A549 (cell line): Measurements from ENCODE around the gene FAM107B. TPM values are rescaled to one million over a fixed set of nuclear protein-coding genes. Genes with fewer than 3 reads are reported as not detected.

Source experiments
- ATAC-seq, 2 experiments: fragments of 200-7000 bp in 1 of 2; fragments of >200 bp in 1 of 2; cut with Nextera tagmentation in 1 of 2; cut with Tn5 transposase in 1 of 2; 3 replicates each; pipeline versions ENCODE4 v1.8.0 to v1.9.1; 2018 to 2020; ENCODE audit warnings: mild to moderate bottlenecking in 1 of 2, moderate library complexity in 1 of 2
- CTCF ChIA-PET: fragments of 300-600 bp; sonication (Branson Sonifier 250); formaldehyde crosslinking; extraction: SDS; loops from one replicate; lab custom pipeline; 2021; ENCODE audit warnings: antibody characterized with exemption, inconsistent platforms; lab: Yijun Ruan, JAX
- POLR2A ChIA-PET: fragments of 350-600 bp; formaldehyde crosslinking; extraction: SDS; loops from one replicate; lab custom pipeline; 2021; ENCODE audit warnings: antibody characterized with exemption, inconsistent platforms; lab: Yijun Ruan, JAX
- DNase-seq, 2 experiments: peaks; one replicate each; pipeline versions ENCODE4 v3.0.0 to v3.0.0-alpha.2; 2011 to 2016; ENCODE audit warnings: low read depth in 1 of 2, low spot score in 1 of 2
- FAIRE-seq: peaks from 2 replicates; lab custom pipeline; 2011; peaks lifted over from hg19 to GRCh38; lab: Jason Lieb, UNC
- H3K27ac ChIP-seq, 2 experiments: fragments of >200 bp; sonication (Bioruptor Twin); formaldehyde crosslinking; 3 replicates each; pipeline ENCODE4 v1.5.1; 2016 to 2017
- H3K4me1 ChIP-seq: fragments of >200 bp; sonication (Bioruptor Twin); formaldehyde crosslinking; 3 replicates; pipeline ENCODE4 v1.6.1; 2016
- H3K4me2 ChIP-seq: fragments of >200 bp; sonication (Bioruptor Twin); formaldehyde crosslinking; 3 replicates; pipeline ENCODE4 v1.6.1; 2016
- H3K4me3 ChIP-seq: fragments of >200 bp; sonication (Bioruptor Twin); formaldehyde crosslinking; 3 replicates; pipeline ENCODE4 v1.5.1; 2016
- H3K9me3 ChIP-seq: fragments of >200 bp; sonication (Bioruptor Twin); formaldehyde crosslinking; 3 replicates; pipeline ENCODE4 v1.6.1; 2016
- BCL3 ChIP-seq: fragments of >200 bp; sonication (Bioruptor Twin); formaldehyde crosslinking; IDR thresholded peaks from 3 replicates; pipeline ENCODE4 v1.6.1; 2016
- BHLHE40 ChIP-seq: IDR thresholded peaks from 2 replicates; pipeline ENCODE4 v1.6.1; 2012; ENCODE audit warnings: low read depth, low read length, inconsistent platforms
- CBX2 ChIP-seq: fragments of 200-600 bp; sonication (generic); IDR thresholded peaks from 2 replicates; pipeline ENCODE4 v1.6.1; 2016; ENCODE audit warnings: low read depth, mild to moderate bottlenecking, borderline replicate concordance
- CEBPB ChIP-seq, 2 experiments: fragments of >200 bp in 1 of 2; sonication (Bioruptor Twin) in 1 of 2; formaldehyde crosslinking in 1 of 2; IDR thresholded peaks; 2 replicates each; pipeline ENCODE4 v1.6.1; 2012 to 2016
- CHD4 ChIP-seq: fragments of 200-600 bp; sonication (generic); IDR thresholded peaks from 2 replicates; pipeline ENCODE4 v1.6.1; 2016; ENCODE audit warnings: antibody characterized with exemption, mild to moderate bottlenecking, borderline replicate concordance
- CTCF ChIP-seq: fragments of >200 bp; sonication (Bioruptor Twin); formaldehyde crosslinking; IDR thresholded peaks from 3 replicates; pipeline ENCODE4 v1.5.1; 2016
- EHF ChIP-seq: fragments of 250-450 bp; sonication (Bioruptor Pico); IDR thresholded peaks from 2 replicates; pipeline ENCODE4 v1.5.0; 2020; ENCODE audit warnings: mild to moderate bottlenecking
- EHMT2 ChIP-seq: fragments of 200-600 bp; sonication (generic); IDR thresholded peaks from 2 replicates; pipeline ENCODE4 v1.6.1; 2016; ENCODE audit warnings: antibody characterized with exemption, low read depth, mild to moderate bottlenecking, moderate library complexity
- GATA3 ChIP-seq: IDR thresholded peaks from 2 replicates; pipeline ENCODE4 v1.6.1; 2012; ENCODE audit warnings: borderline replicate concordance
- HDAC2 ChIP-seq: fragments of 200-600 bp; sonication (generic); IDR thresholded peaks from 2 replicates; pipeline ENCODE4 v1.6.1; 2016
- HMGXB4 ChIP-seq: fragments of 250-450 bp; sonication (Bioruptor Pico); IDR thresholded peaks from 2 replicates; pipeline ENCODE4 v1.5.0; 2021; ENCODE audit warnings: mild to moderate bottlenecking, moderate library complexity, borderline replicate concordance
- HOXA7 ChIP-seq: fragments of 250-450 bp; sonication (Bioruptor Pico); IDR thresholded peaks from 2 replicates; pipeline ENCODE4 v1.5.0; 2020; ENCODE audit warnings: mild to moderate bottlenecking, moderate library complexity
- HOXB13 ChIP-seq: fragments of 250-450 bp; sonication (Bioruptor Pico); IDR thresholded peaks from 2 replicates; pipeline ENCODE4 v1.5.0; 2020; ENCODE audit warnings: low read depth, mild to moderate bottlenecking, moderate library complexity
- HOXB5 ChIP-seq: fragments of 250-450 bp; sonication (Bioruptor Pico); IDR thresholded peaks from 2 replicates; pipeline ENCODE4 v1.5.0; 2020; ENCODE audit warnings: mild to moderate bottlenecking, moderate library complexity
- JUN ChIP-seq, 2 experiments: fragments of >200 bp; sonication (Bioruptor Twin); formaldehyde crosslinking; IDR thresholded peaks; 2 replicates in 1 of 2; 3 replicates in 1 of 2; pipeline ENCODE4 v1.6.1; 2016 to 2017
- KDM1A ChIP-seq: fragments of 200-600 bp; sonication (generic); IDR thresholded peaks from 2 replicates; pipeline ENCODE4 v1.6.1; 2016; ENCODE audit warnings: low read depth, mild to moderate bottlenecking
- KDM5A ChIP-seq: fragments of 200-600 bp; sonication (generic); IDR thresholded peaks from 2 replicates; pipeline ENCODE4 v1.6.1; 2016; ENCODE audit warnings: antibody characterized with exemption, mild to moderate bottlenecking
- MAFK ChIP-seq: fragments of 450-650 bp; IDR thresholded peaks from 2 replicates; pipeline ENCODE4 v1.6.1; 2014; ENCODE audit not compliant: partially characterized antibody
- MAX ChIP-seq: IDR thresholded peaks from 2 replicates; pipeline ENCODE4 v1.6.1; 2012
- MAZ ChIP-seq: fragments of 150-350 bp; IDR thresholded peaks from 2 replicates; pipeline ENCODE4 v1.6.1; 2014; ENCODE audit warnings: antibody characterized with exemption, low read depth, low read length, borderline replicate concordance
- MYC ChIP-seq: IDR thresholded peaks from 2 replicates; pipeline ENCODE4 v1.6.1; 2012; ENCODE audit warnings: mild to moderate bottlenecking, inconsistent platforms, low read length, improper control_type of control experiment, borderline replicate concordance
- NFE2L2 ChIP-seq: fragments of 150-350 bp; conservative IDR thresholded peaks from 2 replicates; pipeline ENCODE4 v1.6.1; 2014; ENCODE audit warnings: low read length
- NR3C1 ChIP-seq: fragments of >200 bp; sonication (Bioruptor Twin); formaldehyde crosslinking; IDR thresholded peaks from 3 replicates; pipeline ENCODE4 v1.6.1; 2017
- PHF8 ChIP-seq: fragments of 200-600 bp; sonication (generic); IDR thresholded peaks from 2 replicates; pipeline ENCODE4 v1.6.1; 2016; ENCODE audit warnings: low read depth, mild to moderate bottlenecking, antibody characterized with exemption, moderate library complexity, borderline replicate concordance
- POLR2AphosphoS2 ChIP-seq: conservative IDR thresholded peaks from 2 replicates; pipeline ENCODE4 v1.6.1; 2012; ENCODE audit warnings: low read length, improper control_type of control experiment, inconsistent platforms
- RAD21 ChIP-seq, 2 experiments: fragments of >200 bp in 1 of 2; sonication (Bioruptor Twin) in 1 of 2; formaldehyde crosslinking in 1 of 2; IDR thresholded peaks in 1 of 2; conservative IDR thresholded peaks in 1 of 2; 2 replicates in 1 of 2; 3 replicates in 1 of 2; pipeline ENCODE4 v1.6.1; 2012 to 2018; ENCODE audit warnings: inconsistent platforms in 1 of 2
- RCOR1 ChIP-seq: fragments of 150-350 bp; IDR thresholded peaks from 2 replicates; pipeline ENCODE4 v1.6.1; 2014; ENCODE audit warnings: antibody characterized with exemption, low read length, low read depth
- RNF2 ChIP-seq: fragments of 200-600 bp; sonication (generic); IDR thresholded peaks from 2 replicates; pipeline ENCODE4 v1.6.1; 2016; ENCODE audit warnings: low read depth, mild to moderate bottlenecking, antibody characterized with exemption, moderate library complexity, borderline replicate concordance
- SMC3 ChIP-seq: fragments of >200 bp; sonication (Bioruptor Twin); formaldehyde crosslinking; IDR thresholded peaks from 3 replicates; pipeline ENCODE4 v1.6.1; 2018; ENCODE audit warnings: inconsistent platforms
- SREBF2 ChIP-seq: fragments of 450-650 bp; IDR thresholded peaks from 2 replicates; pipeline ENCODE4 v1.6.1; 2014; ENCODE audit warnings: mild to moderate bottlenecking, moderate library complexity
- TFCP2L1 ChIP-seq: fragments of 250-450 bp; sonication (Bioruptor Pico); IDR thresholded peaks from 2 replicates; pipeline ENCODE4 v1.5.0; 2021; ENCODE audit warnings: mild to moderate bottlenecking
- TP53 ChIP-seq: fragments of 250-450 bp; sonication (Bioruptor Pico); IDR thresholded peaks from 2 replicates; pipeline ENCODE4 v1.5.0; 2021; ENCODE audit warnings: mild to moderate bottlenecking, moderate library complexity
- ZC3H11A ChIP-seq: fragments of 450-650 bp; IDR thresholded peaks from 2 replicates; pipeline ENCODE4 v1.6.1; 2014; ENCODE audit warnings: antibody characterized with exemption, mild to moderate bottlenecking
- ZFP36 ChIP-seq: fragments of 450-650 bp; IDR thresholded peaks from 2 replicates; pipeline ENCODE4 v1.6.1; 2014; ENCODE audit warnings: borderline replicate concordance; ENCODE audit not compliant: partially characterized antibody
- WGBS: methylation state at CpG from one replicate; pipeline ENCODE4 v1.1.6; 2017; ENCODE audit errors: missing lambda C conversion rate; 5-methylcytosine and 5-hydroxymethylcytosine counted together
- polyA plus RNA-seq, 4 experiments: library from polyadenylated mRNA; depleted of rRNA in 3 of 4; stranded (reverse); fragments of >200 nt; fragmentation: RNase III in 1 of 4; extraction: RNeasy Plus Mini Kit Qiagen cat#74134 plus additional on column Dnase treatment in 1 of 4; gene quantifications; 2 replicates in 3 of 4; 3 replicates in 1 of 4; pipeline ENCODE4 v1.2.3, GENCODE V29; 2011 to 2017

Gene FAM107B
- polyA plus RNA-seq, 2 of the 4 experiments (the other 2 are of a cell fraction) = 99.9 to 173 TPM

GRCh38 chr10:14781763-14782162, 7.1 kb upstream of the FAM107B start:
- POLR2A ChIA-PET = interaction anchor here (0.7 kb wide), 1 partner anchor 168 kb away, joined by 13 read pairs; no protein-coding TSS in a partner anchor
- no peak for TF ChIP-seq NFE2L2
- no peak for TF ChIP-seq HDAC2
- no peak for TF ChIP-seq MYC
- TF ChIP-seq EHF (CRISPR knock-in tag) = no peak
- no peak for TF ChIP-seq HOXA7 (CRISPR knock-in tag)
- no peak for TF ChIP-seq TP53 (CRISPR knock-in tag)
- TF ChIP-seq SMC3 = no peak
- TF ChIP-seq TFCP2L1 (CRISPR knock-in tag) = no peak
- TF ChIP-seq GATA3 = no peak
- no peak for TF ChIP-seq PHF8
- 96% methylated on average over 7 of the region's 7 CpGs for WGBS

GRCh38 chr10:14779001-14779651, 4.4 kb upstream of the FAM107B start:
- Histone ChIP-seq H3K4me2 (peak overlapping the region; percentile 50), H3K9me3 (peaks cover 5% of the 10 kb centered on the region; the same call in 2 of the 3 replicates), H3K27ac (peak overlapping the region; percentile 63 to 79), H3K4me1 (peaks cover 51% of the 10 kb centered on the region), H3K4me3 (no peak overlapping the region)
- 32% methylated on average over 6 of the region's 6 CpGs for WGBS
- peak; percentile 54 for FAIRE-seq
- DNase-seq = peak; percentile 18 to 45
- no peak; a peak in 1 of 6 replicates for ATAC-seq
- CTCF ChIA-PET = interaction anchor here (0.9 kb wide), 1 partner anchor 44 kb away, joined by 4 read pairs; no protein-coding TSS in a partner anchor
- POLR2A ChIA-PET = no interaction called here
- TF ChIP-seq KDM1A = no peak
- TF ChIP-seq CEBPB (IDR thresholded peaks at IDR 0.05) = no peak
- peak; percentile 99 for TF ChIP-seq HOXB5 (CRISPR knock-in tag)
- no peak for TF ChIP-seq POLR2AphosphoS2
- peak; percentile 91; the same call in 1 of the 2 replicates for TF ChIP-seq TFCP2L1 (CRISPR knock-in tag)
- TF ChIP-seq ZFP36 = no peak
- no peak for TF ChIP-seq BHLHE40
- TF ChIP-seq BCL3 = no peak
- TF ChIP-seq SMC3 = no peak
- TF ChIP-seq ZC3H11A = no peak
- TF ChIP-seq KDM5A = no peak
- no peak for TF ChIP-seq NR3C1
- no peak for TF ChIP-seq EHMT2
- TF ChIP-seq RAD21 (conservative IDR thresholded peaks at IDR 0.05 in 1 of 2, IDR thresholded peaks at IDR 0.05 in 1 of 2) = peak in 1 of 2 experiments; percentile 7; a peak in 1 of 5 replicates
- TF ChIP-seq MAZ = no peak
- peak; percentile 94 for TF ChIP-seq HMGXB4 (CRISPR knock-in tag)
- TF ChIP-seq CBX2 = no peak
- peak; percentile 100 for TF ChIP-seq HOXB13
- TF ChIP-seq SREBF2 = no peak
- TF ChIP-seq CTCF = no peak
- no peak for TF ChIP-seq JUN (IDR thresholded peaks at IDR 0.05)
- TF ChIP-seq HOXA7 (CRISPR knock-in tag) = peak; percentile 98
- no peak for TF ChIP-seq CHD4
- no peak for TF ChIP-seq MAFK
- no peak for TF ChIP-seq RNF2
- no peak for TF ChIP-seq MAX
- TF ChIP-seq RCOR1 = no peak

More at GRCh38 chr10:14781763-14782162, 7.1 kb upstream of the FAM107B start:
- Histone ChIP-seq H3K4me1 (peaks cover 51% of the 10 kb centered on the region), H3K27ac (peak overlapping the region; percentile 88 to 92), H3K4me2 (peak overlapping the region; percentile 77), H3K4me3 (no peak overlapping the region), H3K9me3 (peaks cover 13% of the 10 kb centered on the region)
- CTCF ChIA-PET = interaction anchor here (1.3 kb wide), 1 partner anchor 21 kb away, joined by 3 read pairs; no protein-coding TSS in a partner anchor
- FAIRE-seq = no peak
- ATAC-seq = no peak
- DNase-seq = no peak
